Vagina (tissue), 2 donors: ENCODE results near the gene PRRG1.

Experiments
- POLR2A ChIP-seq, 2 donors: fragments of 450-650 bp; IDR thresholded peaks; one replicate each; pipeline ENCODE4 v1.6.1; 2017; ENCODE audit warnings: antibody characterized with exemption in 2 of 2, mild to moderate bottlenecking in 2 of 2, moderate library complexity in 2 of 2
- POLR2AphosphoS5 ChIP-seq, 2 donors: sonication (generic); formaldehyde crosslinking; IDR thresholded peaks; one replicate each; pipeline ENCODE4 v1.9.0; 2017; ENCODE audit warnings: antibody characterized with exemption in 2 of 2, mild to moderate bottlenecking in 2 of 2, low read depth in 1 of 2; ENCODE audit not compliant: insufficient read depth in 1 of 2
- TF ChIP-seq, protein P1 (sequence below), 3 experiments: fragments of 450-650 bp in 2 of 3; fragments of 200-600 bp in 1 of 3; sonication (generic) in 1 of 3; IDR thresholded peaks; one replicate each; pipeline ENCODE4 v1.5.1; 2017 to 2019; ENCODE audit warnings: antibody characterized with exemption in 3 of 3, mild to moderate bottlenecking in 2 of 3, moderate library complexity in 2 of 3

- TF ChIP-seq POLR2A (IDR thresholded peaks at IDR 0.05) (no peak), POLR2AphosphoS5 (IDR thresholded peaks at IDR 0.05; ENCODE audit: insufficient read depth in 1 of 2, low read depth in 1 of 2) (no peak)
- TF ChIP-seq, protein P1, sequence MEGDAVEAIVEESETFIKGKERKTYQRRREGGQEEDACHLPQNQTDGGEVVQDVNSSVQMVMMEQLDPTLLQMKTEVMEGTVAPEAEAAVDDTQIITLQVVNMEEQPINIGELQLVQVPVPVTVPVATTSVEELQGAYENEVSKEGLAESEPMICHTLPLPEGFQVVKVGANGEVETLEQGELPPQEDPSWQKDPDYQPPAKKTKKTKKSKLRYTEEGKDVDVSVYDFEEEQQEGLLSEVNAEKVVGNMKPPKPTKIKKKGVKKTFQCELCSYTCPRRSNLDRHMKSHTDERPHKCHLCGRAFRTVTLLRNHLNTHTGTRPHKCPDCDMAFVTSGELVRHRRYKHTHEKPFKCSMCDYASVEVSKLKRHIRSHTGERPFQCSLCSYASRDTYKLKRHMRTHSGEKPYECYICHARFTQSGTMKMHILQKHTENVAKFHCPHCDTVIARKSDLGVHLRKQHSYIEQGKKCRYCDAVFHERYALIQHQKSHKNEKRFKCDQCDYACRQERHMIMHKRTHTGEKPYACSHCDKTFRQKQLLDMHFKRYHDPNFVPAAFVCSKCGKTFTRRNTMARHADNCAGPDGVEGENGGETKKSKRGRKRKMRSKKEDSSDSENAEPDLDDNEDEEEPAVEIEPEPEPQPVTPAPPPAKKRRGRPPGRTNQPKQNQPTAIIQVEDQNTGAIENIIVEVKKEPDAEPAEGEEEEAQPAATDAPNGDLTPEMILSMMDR (IDR thresholded peaks at IDR 0.05), result no peak
Measured at GRCh38 chrX:37420185-37420584, 71.0 kb downstream of the PRRG1 start.
